Measurements from ENCODE around the gene GADD45GIP1.

GRCh38 chr19:12990431-12990830 is 33.4 kb upstream of the GADD45GIP1 start:
- TF ChIP-seq ELF1 (IDR thresholded peaks at IDR 0.05), result no peak
- TF ChIP-seq SMC3 (IDR thresholded peaks at IDR 0.05; ENCODE audit: low read depth, low read length), result no peak
- TF ChIP-seq JUND (IDR thresholded peaks at IDR 0.05), result no peak
- TF ChIP-seq, protein P1, sequence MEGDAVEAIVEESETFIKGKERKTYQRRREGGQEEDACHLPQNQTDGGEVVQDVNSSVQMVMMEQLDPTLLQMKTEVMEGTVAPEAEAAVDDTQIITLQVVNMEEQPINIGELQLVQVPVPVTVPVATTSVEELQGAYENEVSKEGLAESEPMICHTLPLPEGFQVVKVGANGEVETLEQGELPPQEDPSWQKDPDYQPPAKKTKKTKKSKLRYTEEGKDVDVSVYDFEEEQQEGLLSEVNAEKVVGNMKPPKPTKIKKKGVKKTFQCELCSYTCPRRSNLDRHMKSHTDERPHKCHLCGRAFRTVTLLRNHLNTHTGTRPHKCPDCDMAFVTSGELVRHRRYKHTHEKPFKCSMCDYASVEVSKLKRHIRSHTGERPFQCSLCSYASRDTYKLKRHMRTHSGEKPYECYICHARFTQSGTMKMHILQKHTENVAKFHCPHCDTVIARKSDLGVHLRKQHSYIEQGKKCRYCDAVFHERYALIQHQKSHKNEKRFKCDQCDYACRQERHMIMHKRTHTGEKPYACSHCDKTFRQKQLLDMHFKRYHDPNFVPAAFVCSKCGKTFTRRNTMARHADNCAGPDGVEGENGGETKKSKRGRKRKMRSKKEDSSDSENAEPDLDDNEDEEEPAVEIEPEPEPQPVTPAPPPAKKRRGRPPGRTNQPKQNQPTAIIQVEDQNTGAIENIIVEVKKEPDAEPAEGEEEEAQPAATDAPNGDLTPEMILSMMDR (IDR thresholded peaks at IDR 0.05), result no peak
- TF ChIP-seq CHD2 (IDR thresholded peaks at IDR 0.05; ENCODE audit: low read length, partially characterized antibody), result no peak
